Heart right ventricle (tissue), 16 donors: ENCODE data around the gene ELOVL5. TPM values are rescaled to one million over a fixed set of nuclear protein-coding genes. Genes with fewer than 3 reads are reported as not detected.

Experiments used
- ATAC-seq, 8 donors: fragments of 200-7000 bp; cut with Tn5 transposase; one replicate each; pipeline ENCODE4 v1.9.1; 2020; ENCODE audit warnings: mild to moderate bottlenecking in 8 of 8, moderate library complexity in 8 of 8, moderate number of reproducible peaks in 1 of 8
- DNase-seq, 2 donors: peaks; one replicate each; pipeline ENCODE4 v3.0.0-alpha.2; 2020
- H3K27ac ChIP-seq, 10 donors: fragments of 200-600 bp; sonication (generic) in 2 of 10; one replicate each; pipeline versions ENCODE4 v1.5.0 to v1.8.0; 2020 to 2022; ENCODE audit warnings: mild to moderate bottlenecking in 3 of 10
- H3K27me3 ChIP-seq, 7 donors: fragments of 200-600 bp; one replicate each; pipeline ENCODE4 v1.8.0; 2021 to 2022; ENCODE audit warnings: mild to moderate bottlenecking in 2 of 7
- H3K36me3 ChIP-seq, 9 donors: fragments of 200-600 bp; sonication (generic) in 1 of 9; one replicate each; pipeline versions ENCODE4 v1.5.0 to v1.8.0; 2020 to 2022; ENCODE audit warnings: mild to moderate bottlenecking in 2 of 9
- H3K4me1 ChIP-seq, 9 donors: fragments of 200-600 bp; sonication (generic) in 1 of 9; one replicate each; pipeline versions ENCODE4 v1.5.0 to v1.8.0; 2020 to 2022; ENCODE audit warnings: mild to moderate bottlenecking in 4 of 9
- H3K4me3 ChIP-seq, 10 donors: fragments of 200-600 bp; sonication (generic) in 2 of 10; one replicate each; pipeline versions ENCODE4 v1.5.0 to v1.8.0; 2020 to 2022; ENCODE audit warnings: mild to moderate bottlenecking in 7 of 10, moderate library complexity in 2 of 10
- H3K9me3 ChIP-seq, 11 donors: fragments of 200-600 bp in 10 of 11; sonication (generic) in 2 of 11; one replicate each; pipeline versions ENCODE4 v1.5.0 to v1.8.0; 2013 to 2022; ENCODE audit warnings: mild to moderate bottlenecking in 2 of 11, control low read depth in 1 of 11, moderate library complexity in 1 of 11
- WGBS, 2 donors: extraction: QIAGEN DNeasy Blood & Tissue Kit; methylation state at CpG; one replicate each; pipeline ENCODE4 v1.1.7; 2013; ENCODE audit warnings: inconsistent platforms in 1 of 2; 5-methylcytosine and 5-hydroxymethylcytosine counted together
- intact Hi-C, 10 donors: fragments of 100-400 bp; cut with DNase I; formaldehyde crosslinking; loops; one replicate each; pipeline versions ENCODE4 v1.11.1 to v1.14.2; 2022
- polyA plus RNA-seq, 2 donors: library from polyadenylated mRNA; stranded (reverse); fragments of 200-250 nt; gene quantifications; one replicate each; pipeline ENCODE4 v1.2.3, GENCODE V29; 2013
- total RNA-seq, 10 donors: library from RNA; stranded (reverse); fragmentation: NEBNext Ultra II Directional in 3 of 10; extraction: Animal tissue kit (Norgen Biotek cat#: 25700) in 3 of 10; gene quantifications; one replicate each; pipeline versions ENCODE4 v1.2.1 to v1.2.4, GENCODE V29; 2021 to 2023
- TF ChIP-seq, protein P1 (sequence below), 9 donors: fragments of 200-600 bp; sonication (generic) in 2 of 9; IDR thresholded peaks; one replicate each; pipeline versions ENCODE4 v1.5.0 to v1.8.0; 2021 to 2022; ENCODE audit warnings: antibody characterized with exemption in 9 of 9, mild to moderate bottlenecking in 5 of 9, moderate library complexity in 1 of 9
- donor health status: Arrhythmogenic right ventricular cardiomyopathy.
- donor health status: ischemic (EF 13 %, LVEDD 7.1; RV severe dilation, severe dysfunction).
- donor health status: healthy with polysubstance abuse.
- donor health status: DM: no; HTN: yes; CAD: no.
- donor health status: DM: no; HTN: no; CAD: no.
- donor health status: ischemic (EF 25% LVEDD 6.9; RV normal size, moderate dysfunction).
- donor health status: ischemic (EF 25% LVEDD 5.7; RV mildly dilated, moderate dysfunction).
- donor health status: healthy.
- donor health status: DM: yes; HTN: yes; CAD: no.
- donor health status: Ischemic cardiomyopathy.
- donor health status: ischemic (EF 35%, LVEDD 5.7; RV mildly dilated, moderate dysfunction).
- donor health status: nonischemic (EF 11% LVEDD 7.7; RV severe dilation, severe dysfunction).
- donor health status: DM: yes; HTN: yes; CAD: no.
- donor health status: PGD.
- donor health status: ischemic (EF 29% LVEDD 5.4; RV normal size, mild dysfunction).
- donor health status: nonischemic (EF 23%, LVEDD 6.1; RV moderate dilation, normal function).

Gene ELOVL5
- total and polyA plus RNA-seq, 12 donors: 16.9 to 48.1 (median 29.7) TPM

DNA sequence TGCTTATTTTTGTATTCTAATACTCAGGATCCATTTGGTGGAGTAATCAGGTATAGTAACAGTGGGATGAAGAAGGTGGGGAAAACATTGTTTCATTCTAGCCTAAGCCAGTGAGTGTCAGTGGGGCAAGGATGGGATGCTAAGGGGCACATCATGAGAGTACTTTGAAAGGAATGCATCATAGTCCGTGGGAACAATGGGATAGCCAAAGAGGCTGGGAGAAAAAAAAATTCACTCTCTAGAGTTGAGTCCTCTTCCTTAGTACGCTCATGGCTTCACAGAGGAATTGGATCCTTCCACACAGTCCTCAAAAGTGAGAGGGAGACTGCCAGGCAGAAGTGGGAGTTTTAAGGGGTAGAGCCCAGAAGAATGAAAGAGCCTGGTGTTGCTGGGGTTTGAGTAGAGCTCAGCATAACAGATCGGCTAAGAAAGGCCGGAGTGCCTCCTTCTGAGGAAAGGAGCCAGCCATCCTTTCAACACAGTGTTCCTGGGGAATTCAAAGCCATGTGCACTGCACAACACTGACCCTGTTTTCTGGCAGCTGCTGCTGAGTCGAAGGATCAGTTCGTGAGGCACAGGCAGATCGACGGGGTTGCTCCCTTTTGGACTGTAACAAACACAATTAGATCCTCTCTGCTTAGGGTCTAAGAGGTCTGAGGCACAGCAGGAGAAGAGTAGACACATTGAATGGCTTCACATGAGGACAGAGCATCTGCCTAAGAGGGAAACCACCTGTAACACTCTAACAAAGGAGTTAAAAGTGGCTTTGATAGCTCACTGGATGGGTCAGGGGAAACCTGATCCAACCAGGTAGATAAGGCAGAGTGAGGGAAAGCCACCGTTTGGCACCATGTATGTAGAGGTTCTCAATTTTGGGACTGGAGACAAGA, 61.2 kb downstream of the ELOVL5 start:
- peak overlapping the region in 3 of 10 donors; percentile 4 to 33 (median 7) for H3K27ac ChIP-seq
- WGBS, 2 donors: 56 to 60% methylated on average over 9 of the region's 9 CpGs
- ATAC-seq (peak; percentile 45 to 82 (median 65)), DNase-seq (peak in 1 of 2 donors; percentile 29)
- H3K4me1 ChIP-seq: peaks cover 0 to 46% (median 25%) of the 10 kb centered on the region in 9 donors
- no peaks in the 10 kb centered on the region for H3K9me3 ChIP-seq
- TF ChIP-seq, protein P1, sequence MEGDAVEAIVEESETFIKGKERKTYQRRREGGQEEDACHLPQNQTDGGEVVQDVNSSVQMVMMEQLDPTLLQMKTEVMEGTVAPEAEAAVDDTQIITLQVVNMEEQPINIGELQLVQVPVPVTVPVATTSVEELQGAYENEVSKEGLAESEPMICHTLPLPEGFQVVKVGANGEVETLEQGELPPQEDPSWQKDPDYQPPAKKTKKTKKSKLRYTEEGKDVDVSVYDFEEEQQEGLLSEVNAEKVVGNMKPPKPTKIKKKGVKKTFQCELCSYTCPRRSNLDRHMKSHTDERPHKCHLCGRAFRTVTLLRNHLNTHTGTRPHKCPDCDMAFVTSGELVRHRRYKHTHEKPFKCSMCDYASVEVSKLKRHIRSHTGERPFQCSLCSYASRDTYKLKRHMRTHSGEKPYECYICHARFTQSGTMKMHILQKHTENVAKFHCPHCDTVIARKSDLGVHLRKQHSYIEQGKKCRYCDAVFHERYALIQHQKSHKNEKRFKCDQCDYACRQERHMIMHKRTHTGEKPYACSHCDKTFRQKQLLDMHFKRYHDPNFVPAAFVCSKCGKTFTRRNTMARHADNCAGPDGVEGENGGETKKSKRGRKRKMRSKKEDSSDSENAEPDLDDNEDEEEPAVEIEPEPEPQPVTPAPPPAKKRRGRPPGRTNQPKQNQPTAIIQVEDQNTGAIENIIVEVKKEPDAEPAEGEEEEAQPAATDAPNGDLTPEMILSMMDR (IDR thresholded peaks at IDR 0.05): no peak
- H3K27me3 ChIP-seq: no peaks in the 10 kb centered on the region
- no peak overlapping the region for H3K4me3 ChIP-seq
- intact Hi-C loops: loop anchor here in 3 of 10 donors (5.0 to 10.0 kb wide), 3 partner anchors 70 to 197 kb away; no protein-coding TSS in a partner anchor
- peaks cover 0 to 62% (median 0%) of the 10 kb centered on the region in 9 donors for H3K36me3 ChIP-seq

DNA sequence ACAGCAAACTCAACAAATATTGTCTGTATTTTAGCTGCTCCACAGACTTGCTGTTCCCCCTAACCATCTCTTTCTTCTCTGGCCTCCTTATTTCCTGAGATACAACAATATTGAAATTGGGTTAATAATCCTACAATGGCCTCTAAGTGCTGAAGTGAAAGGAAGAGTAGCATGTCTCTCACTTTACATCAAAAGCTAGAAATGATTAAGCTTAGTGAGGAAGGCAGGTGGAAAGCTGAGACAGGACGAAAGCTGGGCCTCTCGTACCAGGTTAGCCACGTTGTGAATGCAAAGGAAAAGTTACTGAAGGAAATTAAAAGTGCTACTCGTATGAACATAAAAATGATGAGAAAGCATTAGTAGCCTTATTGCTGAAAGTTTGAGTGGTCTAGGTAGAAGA, 63.8 kb downstream of the ELOVL5 start:
- Histone ChIP-seq H3K36me3 (peaks cover 0 to 49% (median 0%) of the 10 kb centered on the region in 9 donors), H3K27me3 (no peaks in the 10 kb centered on the region), H3K4me3 (no peak overlapping the region), H3K9me3 (no peaks in the 10 kb centered on the region), H3K4me1 (peaks cover 3 to 56% (median 35%) of the 10 kb centered on the region in 9 donors), H3K27ac (no peak overlapping the region)
- 91 to 92% methylated on average over 4 of the region's 4 CpGs for WGBS, 2 donors
- DNase-seq (no peak), ATAC-seq (no peak)
- intact Hi-C loops: loop anchor here in 4 of 10 donors (5.0 to 10.0 kb wide), 4 partner anchors 72 to 200 kb away; no protein-coding TSS in a partner anchor
- TF ChIP-seq, protein P1 (IDR thresholded peaks at IDR 0.05): no peak

DNA sequence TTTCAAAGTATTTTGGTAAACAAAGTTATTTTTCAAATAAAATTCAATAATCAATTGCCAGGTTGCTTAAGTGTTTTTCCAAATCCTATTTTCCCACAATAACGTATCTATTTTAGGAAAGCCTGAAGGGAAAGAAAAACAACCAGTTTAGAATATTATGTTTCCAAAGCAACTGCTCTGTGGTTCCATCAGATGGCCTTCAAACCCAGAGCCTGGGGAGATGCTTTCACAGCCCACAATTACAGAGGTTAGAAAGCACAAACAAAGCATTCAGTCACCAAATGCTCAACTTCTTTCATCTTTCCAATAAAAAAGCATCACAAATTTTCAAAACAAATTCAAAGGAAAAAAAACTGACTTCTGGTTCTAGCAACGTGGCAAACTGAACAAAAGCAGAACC, 66.0 kb downstream of the ELOVL5 start:
- intact Hi-C loops: loop anchor here in 3 of 10 donors (5.0 to 10.0 kb wide), 3 partner anchors 110 to 202 kb away; no protein-coding TSS in a partner anchor
- Histone ChIP-seq H3K9me3 (no peaks in the 10 kb centered on the region), H3K27me3 (no peaks in the 10 kb centered on the region), H3K27ac (peak overlapping the region in 6 of 10 donors; percentile 11 to 63 (median 42)), H3K4me3 (no peak overlapping the region), H3K36me3 (peaks cover 0 to 47% (median 0%) of the 10 kb centered on the region in 9 donors), H3K4me1 (peaks cover 3 to 60% (median 34%) of the 10 kb centered on the region in 9 donors)
- ATAC-seq: peak in 5 of 8 donors; percentile 30 to 70 (median 68)
- peak in 1 of 2 donors; percentile 22 for DNase-seq
- 51 to 55% methylated on average over 2 of the region's 2 CpGs for WGBS, 2 donors
- TF ChIP-seq, protein P1 (IDR thresholded peaks at IDR 0.05): no peak

DNA sequence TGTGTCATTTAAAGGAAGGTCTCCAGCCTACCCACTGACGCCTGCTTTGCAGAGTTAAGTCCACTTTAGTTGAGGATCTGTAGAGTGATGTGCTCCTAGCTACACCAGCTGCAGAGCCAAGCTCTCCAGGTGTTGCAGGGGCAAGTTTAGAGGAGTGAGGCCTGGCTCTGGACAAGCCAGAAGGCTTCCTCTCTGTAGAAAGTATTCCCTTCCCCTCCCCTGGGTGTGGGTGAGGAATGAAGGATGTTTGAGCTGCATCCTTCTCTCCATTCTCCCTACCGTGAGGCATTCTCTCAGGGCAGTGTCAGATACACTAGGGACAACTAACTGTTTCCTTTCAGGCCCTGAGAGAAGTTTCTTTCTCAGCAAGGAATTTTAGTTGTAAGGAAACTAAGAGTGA, 66.5 kb downstream of the ELOVL5 start:
- Histone ChIP-seq H3K27me3 (no peaks in the 10 kb centered on the region), H3K36me3 (peaks cover 0 to 48% (median 0%) of the 10 kb centered on the region in 9 donors), H3K4me1 (peaks cover 3 to 55% (median 34%) of the 10 kb centered on the region in 9 donors), H3K9me3 (no peaks in the 10 kb centered on the region), H3K4me3 (no peak overlapping the region), H3K27ac (peak overlapping the region in 9 of 10 donors; percentile 5 to 63 (median 26))
- ATAC-seq (peak in 7 of 8 donors; percentile 10 to 81 (median 59)), DNase-seq (no peak)
- WGBS, 2 donors: 62 to 69% methylated on average over 2 of the region's 2 CpGs
- intact Hi-C loops: loop anchor here in 3 of 10 donors (5.0 to 10.0 kb wide), 3 partner anchors 110 to 203 kb away; no protein-coding TSS in a partner anchor
- TF ChIP-seq, protein P1 (IDR thresholded peaks at IDR 0.05): no peak
